AG09309 (cell line): ENCODE data around the gene TNRC6B.

Source experiments
- DNase-seq: peaks from one replicate; pipeline ENCODE4 v3.0.0-alpha.2; 2010; ENCODE audit warnings: low read depth
- H3K4me3 ChIP-seq: 2 replicates; pipeline ENCODE4 v1.5.1; 2011; ENCODE audit warnings: mild to moderate bottlenecking, low read depth, low read length, moderate library complexity; ENCODE audit not compliant: control insufficient read depth
- CTCF ChIP-seq: IDR thresholded peaks from 2 replicates; pipeline ENCODE4 v1.5.1; 2011; ENCODE audit warnings: mild to moderate bottlenecking, low read depth, low read length, inconsistent platforms; ENCODE audit not compliant: insufficient read depth, control insufficient read depth; ENCODE audit errors: missing control alignments

Gene TNRC6B

DNA sequence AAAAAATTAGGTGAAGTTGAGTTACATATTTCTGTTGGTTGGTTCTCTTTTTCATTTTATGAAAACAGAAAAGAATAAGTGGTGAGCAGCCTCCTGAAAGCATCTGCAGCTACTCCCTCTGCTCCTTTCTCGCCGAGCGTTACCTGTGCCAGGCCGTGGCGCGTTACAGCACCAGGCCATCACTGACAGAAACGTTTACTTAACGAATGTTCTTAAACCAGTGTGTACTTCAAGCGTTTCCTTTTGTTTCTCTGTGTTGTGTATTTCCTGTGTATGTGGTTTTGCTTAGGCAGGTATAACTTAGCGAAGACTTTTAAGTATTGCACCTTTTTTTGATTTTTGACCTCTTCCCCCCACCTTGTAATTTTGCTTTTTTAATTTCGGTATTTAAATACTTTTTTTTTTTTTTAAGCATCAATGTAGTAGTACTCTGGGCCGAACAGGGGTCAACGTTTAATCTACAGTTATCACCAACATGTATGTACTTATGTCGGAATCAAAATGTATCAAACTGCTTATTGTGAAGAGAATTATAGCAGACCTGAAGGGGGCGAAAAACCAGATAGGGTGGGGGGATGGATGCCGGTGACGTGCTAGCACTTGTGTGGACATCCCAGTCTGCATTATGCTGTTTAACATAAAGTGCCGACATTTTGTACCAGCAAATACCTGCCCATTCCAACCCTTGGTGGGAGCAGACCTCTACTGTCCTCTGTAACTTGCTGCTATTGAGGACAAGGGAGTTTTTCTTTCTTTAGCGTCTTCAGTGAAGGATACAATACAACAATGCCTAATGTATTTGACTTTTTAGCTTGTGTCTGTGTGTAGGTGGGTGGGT, 147.0 kb downstream of the TNRC6B start:
- no peak for TF ChIP-seq CTCF
- no peak overlapping the region for H3K4me3 ChIP-seq
- DNase-seq = no peak

- no peak for TF ChIP-seq CTCF
- no peak overlapping the region for H3K4me3 ChIP-seq
- no peak for DNase-seq
These were observed 147.6 kb downstream of the TNRC6B start for GRCh38 chr22:40325315-40325714.

DNA sequence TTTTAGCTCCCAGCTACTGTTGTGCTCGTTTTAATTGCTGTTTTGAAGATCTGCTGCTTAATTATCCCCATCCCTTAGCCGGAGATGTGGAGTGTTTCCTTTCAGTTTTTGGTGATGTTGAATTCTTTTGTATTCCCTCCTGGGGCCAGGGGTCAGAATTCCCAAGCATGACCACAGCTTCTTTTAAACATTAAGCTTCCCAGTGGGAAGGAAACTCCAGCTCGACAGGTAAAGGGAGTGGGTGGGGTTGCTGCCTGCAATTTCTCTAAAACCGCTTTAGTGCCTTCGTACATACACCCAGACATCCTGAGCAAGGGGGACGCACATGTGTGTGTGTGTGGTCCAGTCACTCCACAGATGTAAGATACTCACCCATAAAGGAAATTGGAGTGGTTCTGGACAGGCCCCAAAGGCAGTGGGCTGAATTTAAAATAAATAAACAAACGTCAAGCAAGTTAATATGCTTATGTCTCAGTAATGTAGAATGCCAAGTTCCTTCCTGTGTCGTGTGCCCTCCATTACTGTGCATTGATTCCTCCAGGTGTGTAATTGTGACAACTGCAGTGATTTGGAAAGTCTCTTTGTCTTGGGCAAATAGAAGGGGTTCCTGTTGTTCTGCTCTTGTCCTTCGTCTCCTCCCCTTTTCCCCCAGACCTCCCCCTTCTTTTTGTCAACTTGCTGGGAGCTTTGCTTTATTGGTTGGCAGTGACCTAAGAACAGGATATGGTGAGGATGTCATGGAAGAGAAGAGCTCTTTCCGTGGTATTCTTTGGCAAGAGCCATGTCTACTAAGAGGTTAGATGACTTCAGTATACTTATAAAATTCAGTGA, 149.4 kb downstream of the TNRC6B start:
- TF ChIP-seq CTCF = no peak

GRCh38 chr22:40328546-40329456, 151.1 kb downstream of the TNRC6B start:
- H3K4me3 ChIP-seq = no peak overlapping the region
- no peak for TF ChIP-seq CTCF
- no peak for DNase-seq

More for the DNA sequence above, 149.4 kb downstream of the TNRC6B start:
- no peak overlapping the region for H3K4me3 ChIP-seq
- DNase-seq = no peak

DNA sequence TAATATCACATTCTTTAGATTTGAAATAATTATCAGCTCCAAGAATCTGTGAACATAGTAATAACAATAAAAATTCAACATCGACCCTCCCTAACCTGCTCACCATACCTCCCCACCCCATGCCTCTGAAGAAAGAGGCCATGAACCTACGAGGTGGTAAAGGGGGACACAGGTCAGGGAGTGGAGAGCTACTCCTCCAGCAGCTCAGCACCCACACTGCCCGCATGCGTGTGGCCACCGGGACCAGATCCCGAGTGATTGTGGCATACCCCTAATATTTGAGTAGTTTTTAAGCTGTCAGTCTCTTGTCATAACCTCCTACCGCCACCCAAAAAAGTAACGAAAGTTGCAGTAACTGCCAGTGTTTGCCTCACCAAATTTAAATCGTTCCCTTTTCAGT, 151.7 kb downstream of the TNRC6B start:
- no peak overlapping the region for H3K4me3 ChIP-seq
- no peak for DNase-seq
- TF ChIP-seq CTCF = no peak

GRCh38 chr22:40330086-40330485, 152.4 kb downstream of the TNRC6B start:
- TF ChIP-seq CTCF = no peak
- no peak overlapping the region for H3K4me3 ChIP-seq
- DNase-seq = no peak
